Keratinocyte (primary cell): Measurements from ENCODE around the gene SANBR. TPM values are rescaled to one million over a fixed set of nuclear protein-coding genes. Genes with fewer than 3 reads are reported as not detected.

Experiments used
- DNase-seq: peaks from one replicate; pipeline ENCODE4 v3.0.0-alpha.2; 2011; ENCODE audit warnings: low read depth, missing footprints, low spot score
- FAIRE-seq: peaks from 2 replicates; lab custom pipeline; 2011; peaks lifted over from hg19 to GRCh38; lab: Jason Lieb, UNC
- H2AFZ ChIP-seq: 2 replicates; pipeline ENCODE4 v1.6.0; 2012; ENCODE audit warnings: low read length, control low read depth, inconsistent platforms; ENCODE audit not compliant: control insufficient read depth
- H3K27ac ChIP-seq: 2 replicates; pipeline ENCODE4 v1.5.1; 2011; ENCODE audit warnings: low read length; ENCODE audit not compliant: control insufficient read depth, insufficient read depth
- H3K27me3 ChIP-seq: 3 replicates; pipeline ENCODE4 v1.6.0; 2011; ENCODE audit warnings: low read length; ENCODE audit not compliant: control insufficient read depth, insufficient read depth; ENCODE audit errors: extremely low read depth
- H3K36me3 ChIP-seq, 2 experiments: 2 replicates in 1 of 2; 3 replicates in 1 of 2; pipeline ENCODE4 v1.5.1; 2011; ENCODE audit warnings: low read length in 2 of 2, mild to moderate bottlenecking in 1 of 2; ENCODE audit not compliant: control insufficient read depth in 2 of 2, insufficient read depth in 2 of 2; ENCODE audit errors: extremely low read depth in 1 of 2
- H3K4me1 ChIP-seq: 3 replicates; pipeline ENCODE4 v1.5.1; 2011; ENCODE audit warnings: low read length; ENCODE audit not compliant: control insufficient read depth, insufficient read depth; ENCODE audit errors: extremely low read depth
- H3K4me2 ChIP-seq: 3 replicates; pipeline ENCODE4 v1.6.0; 2011; ENCODE audit warnings: low read depth, low read length; ENCODE audit not compliant: control insufficient read depth, insufficient read depth; ENCODE audit errors: extremely low read depth
- H3K4me3 ChIP-seq, 3 experiments: fragments of 200-600 bp in 1 of 3; sonication (generic) in 1 of 3; 2 replicates in 2 of 3; 3 replicates in 1 of 3; pipeline ENCODE4 v1.5.1; 2011 to 2016; ENCODE audit warnings: low read length in 3 of 3, mild to moderate bottlenecking in 3 of 3, control low read depth in 2 of 3, inconsistent platforms in 1 of 3, low read depth in 1 of 3, mixed read lengths in 1 of 3, mixed run types in 1 of 3, moderate library complexity in 1 of 3; ENCODE audit not compliant: control insufficient read depth in 2 of 3, insufficient read depth in 2 of 3; ENCODE audit errors: extremely low read depth in 1 of 3
- H3K79me2 ChIP-seq: 2 replicates; pipeline ENCODE4 v1.6.0; 2012; ENCODE audit warnings: low read length; ENCODE audit not compliant: control insufficient read depth, insufficient read depth
- H3K9ac ChIP-seq: 3 replicates; pipeline ENCODE4 v1.6.0; 2011; ENCODE audit warnings: low read length; ENCODE audit not compliant: control insufficient read depth, insufficient read depth; ENCODE audit errors: extremely low read depth
- H3K9me1 ChIP-seq: 3 replicates; pipeline ENCODE4 v1.6.0; 2011; ENCODE audit warnings: low read length; ENCODE audit not compliant: control insufficient read depth, insufficient read depth; ENCODE audit errors: extremely low read depth
- H3K9me3 ChIP-seq: 2 replicates; pipeline ENCODE4 v1.5.1; 2012; ENCODE audit warnings: low read depth, low read length; ENCODE audit not compliant: control insufficient read depth
- H4K20me1 ChIP-seq: 3 replicates; pipeline ENCODE4 v1.6.0; 2011; ENCODE audit warnings: low read length; ENCODE audit not compliant: control insufficient read depth, insufficient read depth; ENCODE audit errors: extremely low read depth
- EZH2 ChIP-seq: IDR thresholded peaks from one replicate; pipeline ENCODE4 v1.6.1; 2012; ENCODE audit warnings: inconsistent platforms, mild to moderate bottlenecking, low read length, moderate library complexity
- dilution Hi-C: fragments of 300-500 bp; cut with MboI; formaldehyde crosslinking; loops from one replicate; pipeline ENCODE4 v1.7.0; 2020; ENCODE audit warnings: low sequenced_read_pairs; ENCODE audit not compliant: extremely low pct_ligation_motif_present
- polyA plus RNA-seq, 5 experiments: library from polyadenylated mRNA; depleted of rRNA in 3 of 5; stranded (reverse) in 3 of 5; stranded (forward) in 1 of 5; unstranded in 1 of 5; fragments of >200 nt; gene quantifications; 1 replicate in 1 of 5; 2 replicates in 3 of 5; 3 replicates in 1 of 5; pipeline versions ENCODE4 v1.2.1 to v1.2.3, GENCODE V29; 2011 to 2012; ENCODE audit warnings: missing spikeins in 2 of 5, low read depth in 1 of 5, low replicate concordance in 1 of 5
- TF ChIP-seq, protein P1 (sequence below), 3 experiments: IDR thresholded peaks in 1 of 3; conservative IDR thresholded peaks in 1 of 3; optimal IDR thresholded peaks in 1 of 3; 2 replicates in 2 of 3; 3 replicates in 1 of 3; pipeline versions ENCODE3 to v1.5.1; 2011; ENCODE audit warnings: low read length in 3 of 3, mild to moderate bottlenecking in 3 of 3, moderate library complexity in 2 of 3, control low read depth in 1 of 3, inconsistent platforms in 1 of 3; ENCODE audit not compliant: insufficient read depth in 2 of 3; ENCODE audit errors: extremely low read depth in 1 of 3

SANBR gene
- polyA plus RNA-seq, 1 donor (not counting 4 experiments of a cell fraction or from before 2014, with no cell fraction given): 7.0 TPM

- TF ChIP-seq EZH2: no peak
- TF ChIP-seq, protein P1, sequence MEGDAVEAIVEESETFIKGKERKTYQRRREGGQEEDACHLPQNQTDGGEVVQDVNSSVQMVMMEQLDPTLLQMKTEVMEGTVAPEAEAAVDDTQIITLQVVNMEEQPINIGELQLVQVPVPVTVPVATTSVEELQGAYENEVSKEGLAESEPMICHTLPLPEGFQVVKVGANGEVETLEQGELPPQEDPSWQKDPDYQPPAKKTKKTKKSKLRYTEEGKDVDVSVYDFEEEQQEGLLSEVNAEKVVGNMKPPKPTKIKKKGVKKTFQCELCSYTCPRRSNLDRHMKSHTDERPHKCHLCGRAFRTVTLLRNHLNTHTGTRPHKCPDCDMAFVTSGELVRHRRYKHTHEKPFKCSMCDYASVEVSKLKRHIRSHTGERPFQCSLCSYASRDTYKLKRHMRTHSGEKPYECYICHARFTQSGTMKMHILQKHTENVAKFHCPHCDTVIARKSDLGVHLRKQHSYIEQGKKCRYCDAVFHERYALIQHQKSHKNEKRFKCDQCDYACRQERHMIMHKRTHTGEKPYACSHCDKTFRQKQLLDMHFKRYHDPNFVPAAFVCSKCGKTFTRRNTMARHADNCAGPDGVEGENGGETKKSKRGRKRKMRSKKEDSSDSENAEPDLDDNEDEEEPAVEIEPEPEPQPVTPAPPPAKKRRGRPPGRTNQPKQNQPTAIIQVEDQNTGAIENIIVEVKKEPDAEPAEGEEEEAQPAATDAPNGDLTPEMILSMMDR (optimal IDR thresholded peaks at IDR 0.05 in 1 of 3, IDR thresholded peaks at IDR 0.05 in 1 of 3, conservative IDR thresholded peaks at IDR 0.05 in 1 of 3; ENCODE audit: extremely low read depth in 1 of 3, insufficient read depth in 2 of 3, low read length in 3 of 3): no peak
- dilution Hi-C loops: no loop called here
- Histone ChIP-seq H3K27ac (no peak overlapping the region), H3K4me1 (no peaks in the 10 kb centered on the region), H3K4me2 (no peak overlapping the region), H3K9me3 (no peaks in the 10 kb centered on the region), H3K9me1 (no peaks in the 10 kb centered on the region), H2AFZ (no peak overlapping the region), H3K9ac (no peak overlapping the region), H3K79me2 (no peaks in the 10 kb centered on the region), H3K4me3 (no peak overlapping the region), H3K27me3 (no peaks in the 10 kb centered on the region), H3K36me3 (peaks cover 0 to 2% of the 10 kb centered on the region in 2 experiments), H4K20me1 (no peaks in the 10 kb centered on the region)
- FAIRE-seq (no peak), DNase-seq (no peak)
Measured at GRCh38 chr2:61042807-61043206, 22.9 kb upstream of the SANBR start.

- no peaks in the 10 kb centered on the region for H3K9me1 ChIP-seq
- no peaks in the 10 kb centered on the region for H3K79me2 ChIP-seq
- no peaks in the 10 kb centered on the region for H3K4me1 ChIP-seq
- peaks cover 2 to 4% of the 10 kb centered on the region in 2 experiments for H3K36me3 ChIP-seq
- H2AFZ ChIP-seq: no peak overlapping the region
- no peak overlapping the region for H3K4me3 ChIP-seq
- H3K27ac ChIP-seq: no peak overlapping the region
- no peaks in the 10 kb centered on the region for H3K27me3 ChIP-seq
- no peak overlapping the region for H3K9ac ChIP-seq
- DNase-seq: no peak
- H3K4me2 ChIP-seq: no peak overlapping the region
- no peaks in the 10 kb centered on the region for H4K20me1 ChIP-seq
- H3K9me3 ChIP-seq: no peaks in the 10 kb centered on the region
- FAIRE-seq: no peak
- dilution Hi-C loops: no loop called here
- TF ChIP-seq EZH2: no peak
- TF ChIP-seq, protein P1 (optimal IDR thresholded peaks at IDR 0.05 in 1 of 3, IDR thresholded peaks at IDR 0.05 in 1 of 3, conservative IDR thresholded peaks at IDR 0.05 in 1 of 3; ENCODE audit: extremely low read depth in 1 of 3, insufficient read depth in 2 of 3, low read length in 3 of 3): no peak
Measured at GRCh38 chr2:61044636-61045035, 21.0 kb upstream of the SANBR start.
